ENCODE measurements around the gene CAMK4.

DNA sequence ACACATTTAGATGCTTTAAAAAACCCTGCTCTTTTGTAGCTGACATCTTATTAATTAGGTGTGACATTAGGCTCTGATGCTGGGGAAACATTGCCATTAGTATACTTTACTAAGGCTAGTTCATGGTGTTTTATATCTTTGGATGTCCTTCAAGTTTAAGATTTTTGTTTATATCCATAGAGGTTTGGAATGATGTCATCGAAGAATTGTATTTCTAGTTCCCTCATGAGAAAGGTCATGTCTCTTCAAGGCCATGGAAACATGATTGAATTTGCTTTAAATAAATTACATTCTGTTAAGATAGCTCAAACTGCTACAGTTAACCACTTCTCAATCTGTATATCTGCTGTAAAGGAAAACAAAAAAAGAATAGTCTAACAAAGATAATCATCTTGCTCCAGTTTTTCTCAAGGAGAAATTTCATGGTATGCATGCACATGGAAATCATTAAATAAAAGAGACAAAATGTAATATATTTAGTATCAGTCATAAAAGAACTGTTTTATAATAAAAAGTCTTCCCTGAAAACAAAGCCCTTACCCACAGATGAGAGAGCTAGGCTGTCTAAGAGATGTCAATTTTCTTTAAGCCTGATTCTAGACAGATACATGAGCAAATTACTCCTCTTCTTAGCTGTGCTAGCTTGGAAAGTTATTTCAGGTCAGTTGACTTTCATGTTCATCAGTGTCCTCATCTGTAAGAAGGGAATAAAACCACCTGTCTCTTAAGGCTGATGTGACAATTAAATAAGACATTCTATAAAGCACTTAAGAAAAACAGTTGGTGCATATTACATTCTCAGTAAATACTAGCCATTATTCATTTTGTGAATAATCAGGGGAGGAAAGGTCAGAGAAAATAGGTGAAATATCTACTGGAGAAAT lies 313.2 kb downstream of the CAMK4 start:
- TF ChIP-seq, protein P1, sequence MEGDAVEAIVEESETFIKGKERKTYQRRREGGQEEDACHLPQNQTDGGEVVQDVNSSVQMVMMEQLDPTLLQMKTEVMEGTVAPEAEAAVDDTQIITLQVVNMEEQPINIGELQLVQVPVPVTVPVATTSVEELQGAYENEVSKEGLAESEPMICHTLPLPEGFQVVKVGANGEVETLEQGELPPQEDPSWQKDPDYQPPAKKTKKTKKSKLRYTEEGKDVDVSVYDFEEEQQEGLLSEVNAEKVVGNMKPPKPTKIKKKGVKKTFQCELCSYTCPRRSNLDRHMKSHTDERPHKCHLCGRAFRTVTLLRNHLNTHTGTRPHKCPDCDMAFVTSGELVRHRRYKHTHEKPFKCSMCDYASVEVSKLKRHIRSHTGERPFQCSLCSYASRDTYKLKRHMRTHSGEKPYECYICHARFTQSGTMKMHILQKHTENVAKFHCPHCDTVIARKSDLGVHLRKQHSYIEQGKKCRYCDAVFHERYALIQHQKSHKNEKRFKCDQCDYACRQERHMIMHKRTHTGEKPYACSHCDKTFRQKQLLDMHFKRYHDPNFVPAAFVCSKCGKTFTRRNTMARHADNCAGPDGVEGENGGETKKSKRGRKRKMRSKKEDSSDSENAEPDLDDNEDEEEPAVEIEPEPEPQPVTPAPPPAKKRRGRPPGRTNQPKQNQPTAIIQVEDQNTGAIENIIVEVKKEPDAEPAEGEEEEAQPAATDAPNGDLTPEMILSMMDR (conservative IDR thresholded peaks at IDR 0.05; ENCODE audit: low read depth in 2 of 2), result no peak
- TF ChIP-seq EZH2 (IDR thresholded peaks at IDR 0.05; ENCODE audit: low read depth, unreplicated experiment), result no peak
